Fibroblast of lung (primary cell): ENCODE data around the gene MYO10.

Experiments
- CTCF ChIP-seq, 2 donors: IDR thresholded peaks in 1 of 2; conservative IDR thresholded peaks in 1 of 2; 1 replicate in 1 of 2; 2 replicates in 1 of 2; pipeline ENCODE4 v1.5.1; 2011 to 2012; ENCODE audit warnings: low read length in 2 of 2, control low read depth in 1 of 2, inconsistent platforms in 1 of 2, low read depth in 1 of 2, mild to moderate bottlenecking in 1 of 2
- EZH2 ChIP-seq: IDR thresholded peaks from 2 replicates; pipeline ENCODE4 v1.5.1; 2012; ENCODE audit warnings: low read length, control low read depth, mild to moderate bottlenecking; ENCODE audit errors: missing control alignments

- TF ChIP-seq CTCF (conservative IDR thresholded peaks at IDR 0.05 in 1 of 2, IDR thresholded peaks at IDR 0.05 in 1 of 2; ENCODE audit: low read depth in 1 of 2, low read length in 2 of 2) (no peak), EZH2 (no peak)
These were observed 123.2 kb downstream of the MYO10 start for GRCh38 chr5:16812911-16813310.
